Activated B cell treated with CpG ODN at 0.5 μM for 24 hours (primary cell): ENCODE measurements around the gene AFG1L. TPM values are rescaled to one million over a fixed set of nuclear protein-coding genes. Genes with fewer than 3 reads are reported as not detected.

Source experiments
- ATAC-seq: fragments of 200-7000 bp; cut with Tn5 transposase; one replicate; pipeline ENCODE4 v1.10.0; 2021; ENCODE audit warnings: low read depth, mild to moderate bottlenecking, moderate library complexity
- CTCF ChIA-PET: fragments of 350-600 bp; sonication (Branson Sonifier 250); formaldehyde crosslinking; loops from one replicate; lab custom pipeline; 2021; ENCODE audit warnings: antibody characterized with exemption; lab: Charles Lee
- POLR2A ChIA-PET: fragments of 350-600 bp; sonication (Branson Sonifier 250); formaldehyde crosslinking; loops from one replicate; lab custom pipeline; 2021; ENCODE audit warnings: antibody characterized with exemption; lab: Charles Lee
- DNase-seq: peaks from one replicate; pipeline ENCODE4 v3.0.0; 2022
- H3K27ac Mint-ChIP-seq: one replicate; pipeline ENCODE4 v1.8.0; 2020; ENCODE audit warnings: mixed read lengths
- H3K27me3 Mint-ChIP-seq: one replicate; pipeline ENCODE4 v1.8.0; 2021; ENCODE audit warnings: mixed read lengths
- H3K36me3 Mint-ChIP-seq: one replicate; pipeline ENCODE4 v1.8.0; 2021; ENCODE audit warnings: low read depth, mixed read lengths
- H3K4me1 Mint-ChIP-seq: one replicate; pipeline ENCODE4 v1.8.0; 2021; ENCODE audit warnings: mixed read lengths
- H3K4me3 Mint-ChIP-seq: one replicate; pipeline ENCODE4 v1.8.0; 2020; ENCODE audit warnings: mild to moderate bottlenecking, mixed read lengths
- H3K9me3 Mint-ChIP-seq: one replicate; pipeline ENCODE4 v1.8.0; 2020; ENCODE audit warnings: mixed read lengths
- CTCF ChIP-seq: fragments of 200-600 bp; IDR thresholded peaks from one replicate; pipeline ENCODE4 v1.8.0; 2022; ENCODE audit warnings: antibody characterized with exemption, mild to moderate bottlenecking
- intact Hi-C: fragments of 100-400 bp; cut with micrococcal nuclease; formaldehyde crosslinking; loops from one replicate; pipeline ENCODE4 v1.15.1; 2024
- total RNA-seq: library from RNA; stranded (reverse); gene quantifications from 2 replicates; pipeline ENCODE4 v1.2.3, GENCODE V29; 2022

Gene AFG1L
- total RNA-seq, 1 donor from 2014 or later, result 10.3 TPM

GRCh38 chr6:108361312-108361932 lies 66.6 kb downstream of the AFG1L start:
- TF ChIP-seq CTCF, result no peak
- no peaks in the 10 kb centered on the region for H3K9me3 Mint-ChIP-seq
- no peak overlapping the region for H3K27ac Mint-ChIP-seq
- intact Hi-C loops, result loop anchor here (2.0 kb wide), 3 partner anchors 111 to 249 kb away; no protein-coding TSS in a partner anchor
- peaks cover 5% of the 10 kb centered on the region for H3K36me3 Mint-ChIP-seq
- DNase-seq (no peak), ATAC-seq (no peak)
- no peak overlapping the region for H3K4me3 Mint-ChIP-seq
- ChIA-PET CTCF (interaction anchor here (1.4 kb wide), 1 partner anchor 246 kb away, joined by 3 read pairs; no protein-coding TSS in a partner anchor), POLR2A (no interaction called here)
- peaks cover 7% of the 10 kb centered on the region for H3K4me1 Mint-ChIP-seq
- H3K27me3 Mint-ChIP-seq, result no peaks in the 10 kb centered on the region

GRCh38 chr6:108362455-108362854 lies 67.6 kb downstream of the AFG1L start:
- no peak for TF ChIP-seq CTCF
- no peak overlapping the region for H3K27ac Mint-ChIP-seq
- POLR2A ChIA-PET, result no interaction called here
- H3K9me3 Mint-ChIP-seq, result no peaks in the 10 kb centered on the region
- intact Hi-C loops, result no loop called here
- peaks cover 2% of the 10 kb centered on the region for H3K4me1 Mint-ChIP-seq
- H3K27me3 Mint-ChIP-seq, result no peaks in the 10 kb centered on the region
- CTCF ChIA-PET, result no interaction called here
- no peak for ATAC-seq
- no peak overlapping the region for H3K4me3 Mint-ChIP-seq
- H3K36me3 Mint-ChIP-seq, result peaks cover 2% of the 10 kb centered on the region
- no peak for DNase-seq

- Mint-ChIP-seq H3K9me3 (no peaks in the 10 kb centered on the region), H3K27me3 (no peaks in the 10 kb centered on the region), H3K27ac (no peak overlapping the region), H3K36me3 (no peaks in the 10 kb centered on the region), H3K4me3 (no peak overlapping the region), H3K4me1 (peaks cover 3% of the 10 kb centered on the region)
- intact Hi-C loops, result no loop called here
- ATAC-seq (no peak), DNase-seq (no peak)
- TF ChIP-seq CTCF, result no peak
- ChIA-PET POLR2A (interaction anchor here (1.4 kb wide), 1 partner anchor 102 kb away, joined by 4 read pairs; the partner anchor contains the start of gene SNX3), CTCF (no interaction called here)
Observed at GRCh38 chr6:108363113-108363512, 68.3 kb downstream of the AFG1L start.

GRCh38 chr6:108363889-108364313 lies 69.0 kb downstream of the AFG1L start:
- CTCF ChIA-PET, result interaction anchor here (0.6 kb wide), 1 partner anchor 129 kb away, joined by 4 read pairs; no protein-coding TSS in a partner anchor
- no peaks in the 10 kb centered on the region for H3K27me3 Mint-ChIP-seq

More at GRCh38 chr6:108363889-108364313, 69.0 kb downstream of the AFG1L start:
- TF ChIP-seq CTCF, result no peak
- intact Hi-C loops, result no loop called here
- no peaks in the 10 kb centered on the region for H3K9me3 Mint-ChIP-seq
- POLR2A ChIA-PET, result interaction anchor here (0.6 to 1.4 kb wide), 3 partner anchors 35 to 103 kb away, joined by 3 to 4 read pairs (median 3); partner anchors contain the start of gene SNX3
- no peak for DNase-seq
- no peak overlapping the region for H3K4me3 Mint-ChIP-seq
- H3K27ac Mint-ChIP-seq, result no peak overlapping the region
- no peaks in the 10 kb centered on the region for H3K36me3 Mint-ChIP-seq
- peaks cover 11% of the 10 kb centered on the region for H3K4me1 Mint-ChIP-seq
- no peak for ATAC-seq
